Esophagus squamous epithelium (tissue), 4 donors: Measurements from ENCODE around the gene STMN3.

Source experiments
- POLR2A ChIP-seq, 4 donors: fragments of 450-650 bp; IDR thresholded peaks; one replicate each; pipeline ENCODE4 v1.6.1; 2017; ENCODE audit warnings: antibody characterized with exemption in 4 of 4, mild to moderate bottlenecking in 4 of 4, moderate library complexity in 3 of 4
- TF ChIP-seq, protein P1 (sequence below), 6 experiments: fragments of 450-650 bp in 4 of 6; fragments of 200-600 bp in 2 of 6; sonication (generic) in 2 of 6; IDR thresholded peaks; one replicate each; pipeline ENCODE4 v1.5.1; 2016 to 2019; ENCODE audit warnings: antibody characterized with exemption in 6 of 6, mild to moderate bottlenecking in 4 of 6, moderate library complexity in 4 of 6

- TF ChIP-seq, protein P1, sequence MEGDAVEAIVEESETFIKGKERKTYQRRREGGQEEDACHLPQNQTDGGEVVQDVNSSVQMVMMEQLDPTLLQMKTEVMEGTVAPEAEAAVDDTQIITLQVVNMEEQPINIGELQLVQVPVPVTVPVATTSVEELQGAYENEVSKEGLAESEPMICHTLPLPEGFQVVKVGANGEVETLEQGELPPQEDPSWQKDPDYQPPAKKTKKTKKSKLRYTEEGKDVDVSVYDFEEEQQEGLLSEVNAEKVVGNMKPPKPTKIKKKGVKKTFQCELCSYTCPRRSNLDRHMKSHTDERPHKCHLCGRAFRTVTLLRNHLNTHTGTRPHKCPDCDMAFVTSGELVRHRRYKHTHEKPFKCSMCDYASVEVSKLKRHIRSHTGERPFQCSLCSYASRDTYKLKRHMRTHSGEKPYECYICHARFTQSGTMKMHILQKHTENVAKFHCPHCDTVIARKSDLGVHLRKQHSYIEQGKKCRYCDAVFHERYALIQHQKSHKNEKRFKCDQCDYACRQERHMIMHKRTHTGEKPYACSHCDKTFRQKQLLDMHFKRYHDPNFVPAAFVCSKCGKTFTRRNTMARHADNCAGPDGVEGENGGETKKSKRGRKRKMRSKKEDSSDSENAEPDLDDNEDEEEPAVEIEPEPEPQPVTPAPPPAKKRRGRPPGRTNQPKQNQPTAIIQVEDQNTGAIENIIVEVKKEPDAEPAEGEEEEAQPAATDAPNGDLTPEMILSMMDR (IDR thresholded peaks at IDR 0.05) = no peak
- TF ChIP-seq POLR2A (IDR thresholded peaks at IDR 0.05) = no peak
Measured at GRCh38 chr20:63694584-63695423, 41.6 kb upstream of the STMN3 start.
